ENCODE measurements around the gene MAPKAP1. TPM values are rescaled to one million over a fixed set of nuclear protein-coding genes. Genes with fewer than 3 reads are reported as not detected.

MAPKAP1 gene
- total RNA-seq, 2 experiments from 2014 or later, result 66.2 to 78.8 TPM

- Histone ChIP-seq H3K36me3 (ENCODE audit: insufficient read depth, low read length) (peaks cover 5% of the 10 kb centered on the region; the same call in 1 of the 2 replicates), H3K4me1 (ENCODE audit: insufficient read depth, low read length, poor library complexity, severe bottlenecking) (peaks cover 10% of the 10 kb centered on the region), H3K4me2 (ENCODE audit: low read length) (no peak overlapping the region), H4K20me1 (ENCODE audit: insufficient read depth, low read length) (no peaks in the 10 kb centered on the region), H3K9me2 (ENCODE audit: insufficient read depth, low read length) (no peaks in the 10 kb centered on the region), H3K9me3 (ENCODE audit: low read length) (no peaks in the 10 kb centered on the region), H3K27ac (ENCODE audit: low read depth, low read length, poor library complexity, severe bottlenecking) (no peak overlapping the region), H2AFZ (ENCODE audit: low read length) (no peak overlapping the region), H3K4me3 (ENCODE audit: low read depth, low read length, poor library complexity, severe bottlenecking) (no peak overlapping the region), H3K79me2 (ENCODE audit: insufficient read depth, low read depth, low read length) (no peaks in the 10 kb centered on the region)
- TF ChIP-seq CTCF (conservative IDR thresholded peaks at IDR 0.05; ENCODE audit: low read length) (no peak), EZH2phosphoT487 (IDR thresholded peaks at IDR 0.05; ENCODE audit: borderline replicate concordance, low read depth, low read length) (no peak)
- ChIA-PET CTCF (ENCODE audit: unreplicated experiment) (no interaction called here), POLR2A (no interaction called here)
- BruUV-seq (replicated peaks), result no TSS peak
- DNase-seq (ENCODE audit: low spot score), result no peak
- intact Hi-C loops (cut with micrococcal nuclease; ENCODE audit: unreplicated experiment), result no loop called here
These were observed 53.7 kb downstream of the MAPKAP1 start for GRCh38 chr9:125653325-125653724.

GRCh38 chr9:125652759-125653158 is 54.2 kb downstream of the MAPKAP1 start:
- H4K20me1 ChIP-seq (ENCODE audit: insufficient read depth, low read length), result no peaks in the 10 kb centered on the region
- H3K36me3 ChIP-seq (ENCODE audit: insufficient read depth, low read length), result peaks cover 5% of the 10 kb centered on the region; the same call in 1 of the 2 replicates
- CTCF ChIA-PET (ENCODE audit: unreplicated experiment), result no interaction called here
- intact Hi-C loops (cut with micrococcal nuclease; ENCODE audit: unreplicated experiment), result no loop called here
- TF ChIP-seq CTCF (conservative IDR thresholded peaks at IDR 0.05; ENCODE audit: low read length) (no peak), EZH2phosphoT487 (IDR thresholded peaks at IDR 0.05; ENCODE audit: borderline replicate concordance, low read depth, low read length) (no peak)
- no peak for DNase-seq (ENCODE audit: low spot score)
- no peaks in the 10 kb centered on the region for H3K9me2 ChIP-seq (ENCODE audit: insufficient read depth, low read length)
- H3K9me3 ChIP-seq (ENCODE audit: low read length), result no peaks in the 10 kb centered on the region
- H2AFZ ChIP-seq (ENCODE audit: low read length), result no peak overlapping the region
- BruUV-seq (replicated peaks), result no TSS peak
- H3K27ac ChIP-seq (ENCODE audit: low read depth, low read length, poor library complexity, severe bottlenecking), result no peak overlapping the region
- H3K4me3 ChIP-seq (ENCODE audit: low read depth, low read length, poor library complexity, severe bottlenecking), result no peak overlapping the region
- H3K4me2 ChIP-seq (ENCODE audit: low read length), result no peak overlapping the region
- POLR2A ChIA-PET, result no interaction called here
- H3K4me1 ChIP-seq (ENCODE audit: insufficient read depth, low read length, poor library complexity, severe bottlenecking), result peaks cover 10% of the 10 kb centered on the region
- H3K79me2 ChIP-seq (ENCODE audit: insufficient read depth, low read depth, low read length), result no peaks in the 10 kb centered on the region

- H4K20me1 ChIP-seq (ENCODE audit: insufficient read depth, low read length), result peaks cover 4% of the 10 kb centered on the region; the same call in 1 of the 2 replicates
- no peak overlapping the region for H3K27ac ChIP-seq (ENCODE audit: low read depth, low read length, poor library complexity, severe bottlenecking)
- BruUV-seq (replicated peaks), result no TSS peak
- no peaks in the 10 kb centered on the region for H3K9me3 ChIP-seq (ENCODE audit: low read length)
- intact Hi-C loops (cut with micrococcal nuclease; ENCODE audit: unreplicated experiment), result no loop called here
- CTCF ChIA-PET (ENCODE audit: unreplicated experiment), result no interaction called here
- DNase-seq (ENCODE audit: low spot score), result no peak
- no peak overlapping the region for H3K4me2 ChIP-seq (ENCODE audit: low read length)
- H2AFZ ChIP-seq (ENCODE audit: low read length), result no peak overlapping the region
- H3K4me1 ChIP-seq (ENCODE audit: insufficient read depth, low read length, poor library complexity, severe bottlenecking), result peaks cover 15% of the 10 kb centered on the region
- H3K79me2 ChIP-seq (ENCODE audit: insufficient read depth, low read depth, low read length), result no peaks in the 10 kb centered on the region
- peaks cover 5% of the 10 kb centered on the region; the same call in 1 of the 2 replicates for H3K36me3 ChIP-seq (ENCODE audit: insufficient read depth, low read length)
- H3K9me2 ChIP-seq (ENCODE audit: insufficient read depth, low read length), result no peaks in the 10 kb centered on the region
- no peak overlapping the region for H3K4me3 ChIP-seq (ENCODE audit: low read depth, low read length, poor library complexity, severe bottlenecking)
- TF ChIP-seq EZH2phosphoT487 (IDR thresholded peaks at IDR 0.05; ENCODE audit: borderline replicate concordance, low read depth, low read length) (no peak), CTCF (conservative IDR thresholded peaks at IDR 0.05; ENCODE audit: low read length) (no peak)
- POLR2A ChIA-PET, result no interaction called here
These were observed 54.8 kb downstream of the MAPKAP1 start for GRCh38 chr9:125652233-125652594.
